ENCODE data around the gene FAM98A.

DNA sequence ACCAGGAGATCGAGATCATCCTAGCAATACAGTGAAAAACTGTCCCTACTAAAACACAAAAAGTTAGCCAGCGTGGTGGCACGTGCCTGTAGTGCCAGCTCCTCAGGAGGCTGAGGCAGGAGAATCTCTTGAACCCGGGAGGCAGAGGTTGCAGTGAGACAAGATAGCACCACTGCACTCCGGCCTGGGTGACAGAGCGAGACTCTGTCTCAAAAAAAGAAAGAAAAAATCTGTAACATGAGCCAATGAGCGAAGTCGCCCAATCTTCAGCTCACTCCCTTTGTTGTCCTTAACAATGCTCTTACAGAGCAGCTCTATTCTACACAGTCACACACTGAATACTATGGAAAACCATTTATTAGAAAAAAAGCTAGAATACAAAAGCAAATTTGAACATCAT lies 22.0 kb downstream of the FAM98A start:
- TF ChIP-seq BHLHE40 (IDR thresholded peaks at IDR 0.05; ENCODE audit: low read depth, low read length) (no peak), POLR2A (IDR thresholded peaks at IDR 0.05; ENCODE audit: low read depth, low read length) (no peak), CEBPB (IDR thresholded peaks at IDR 0.05; ENCODE audit: low read depth, low read length) (no peak)
- TF ChIP-seq, protein P1, sequence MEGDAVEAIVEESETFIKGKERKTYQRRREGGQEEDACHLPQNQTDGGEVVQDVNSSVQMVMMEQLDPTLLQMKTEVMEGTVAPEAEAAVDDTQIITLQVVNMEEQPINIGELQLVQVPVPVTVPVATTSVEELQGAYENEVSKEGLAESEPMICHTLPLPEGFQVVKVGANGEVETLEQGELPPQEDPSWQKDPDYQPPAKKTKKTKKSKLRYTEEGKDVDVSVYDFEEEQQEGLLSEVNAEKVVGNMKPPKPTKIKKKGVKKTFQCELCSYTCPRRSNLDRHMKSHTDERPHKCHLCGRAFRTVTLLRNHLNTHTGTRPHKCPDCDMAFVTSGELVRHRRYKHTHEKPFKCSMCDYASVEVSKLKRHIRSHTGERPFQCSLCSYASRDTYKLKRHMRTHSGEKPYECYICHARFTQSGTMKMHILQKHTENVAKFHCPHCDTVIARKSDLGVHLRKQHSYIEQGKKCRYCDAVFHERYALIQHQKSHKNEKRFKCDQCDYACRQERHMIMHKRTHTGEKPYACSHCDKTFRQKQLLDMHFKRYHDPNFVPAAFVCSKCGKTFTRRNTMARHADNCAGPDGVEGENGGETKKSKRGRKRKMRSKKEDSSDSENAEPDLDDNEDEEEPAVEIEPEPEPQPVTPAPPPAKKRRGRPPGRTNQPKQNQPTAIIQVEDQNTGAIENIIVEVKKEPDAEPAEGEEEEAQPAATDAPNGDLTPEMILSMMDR (conservative IDR thresholded peaks at IDR 0.05; ENCODE audit: low read depth, low read length), result no peak

All from IMR-90 (cell line).